HG03175 (cell line): ENCODE data around the gene MAGI3.

Source experiments
- ATAC-seq: cut with Tn5 transposase; IDR thresholded peaks from one replicate; pipeline ENCODE4 v1.9.1; 2021; ENCODE audit warnings: mild to moderate bottlenecking, moderate library complexity; ENCODE audit not compliant: unreplicated experiment

The MAGI3 gene

GRCh38 chr1:113648478-113648877, 258.2 kb downstream of the MAGI3 start:
- ATAC-seq: no peak

- ATAC-seq: no peak
Measured at GRCh38 chr1:113652771-113653170, 262.5 kb downstream of the MAGI3 start.

GRCh38 chr1:113653741-113654140, 263.4 kb downstream of the MAGI3 start:
- ATAC-seq: no peak

DNA sequence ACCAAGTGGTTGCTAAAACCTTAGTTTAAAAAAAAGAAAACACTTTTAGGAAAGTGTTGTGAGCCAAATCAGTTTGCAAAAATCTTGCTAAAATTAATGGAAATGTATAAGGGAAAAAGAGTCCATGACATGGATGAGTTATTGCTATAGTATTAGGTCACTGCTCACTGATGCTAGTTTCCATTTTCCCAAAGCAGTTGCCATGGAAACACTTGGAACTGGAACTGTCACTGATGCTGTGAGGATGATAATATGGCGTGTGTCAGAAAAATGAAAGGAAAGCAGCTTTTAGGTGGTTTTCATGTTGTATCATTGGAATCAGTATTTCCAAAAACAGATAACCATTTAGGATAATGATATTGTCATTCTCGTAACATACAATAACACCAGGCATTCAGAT, 264.6 kb downstream of the MAGI3 start:
- no peak for ATAC-seq

GRCh38 chr1:113657126-113657525, 266.8 kb downstream of the MAGI3 start:
- ATAC-seq: no peak

DNA sequence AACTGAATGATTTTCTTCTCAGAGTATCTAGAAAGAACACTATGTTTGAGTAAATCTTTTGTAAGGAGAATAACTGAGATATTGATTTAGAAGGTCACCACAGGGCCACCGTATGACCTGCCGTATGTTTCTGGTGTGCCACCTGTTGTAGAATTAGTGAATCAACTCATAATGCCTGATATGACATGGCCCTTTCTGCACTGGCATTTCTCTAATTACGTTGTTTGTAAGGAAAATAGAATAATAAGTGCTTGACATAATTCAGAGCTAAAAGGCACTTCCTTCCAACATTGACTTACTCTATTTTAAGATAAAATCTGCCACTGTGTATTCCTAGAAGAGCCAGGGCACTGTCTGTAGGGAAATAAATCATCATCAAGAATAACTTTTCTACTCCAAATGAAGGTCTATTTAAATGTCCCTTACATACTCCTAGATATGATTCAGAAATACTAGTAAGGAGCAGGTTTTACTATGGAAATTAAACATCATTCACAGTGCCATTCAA, 267.3 kb downstream of the MAGI3 start:
- no peak for ATAC-seq

- ATAC-seq: no peak
Measured at GRCh38 chr1:113659035-113659434, 268.7 kb downstream of the MAGI3 start.

- ATAC-seq: no peak
Measured at GRCh38 chr1:113659556-113659955, 269.2 kb downstream of the MAGI3 start.

DNA sequence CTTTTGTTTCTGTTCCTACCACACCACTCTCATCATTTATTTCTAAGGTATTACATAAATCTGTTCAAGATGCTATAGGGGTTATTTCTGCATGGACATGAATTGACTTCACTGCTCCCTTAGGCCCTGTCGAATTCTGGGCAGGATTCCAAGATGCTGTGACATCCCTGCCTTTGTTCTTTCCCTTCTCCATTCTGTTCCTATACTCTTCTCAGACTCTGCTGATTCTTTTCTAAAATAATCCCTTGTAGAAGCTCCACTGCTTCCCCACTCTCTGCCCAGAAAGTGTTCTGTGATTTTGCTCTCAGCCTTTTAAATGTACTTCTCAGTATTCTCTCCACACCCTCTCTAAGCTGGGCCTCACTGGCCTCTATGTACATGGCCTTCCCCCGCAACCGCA, 269.8 kb downstream of the MAGI3 start:
- ATAC-seq: no peak

GRCh38 chr1:113662101-113662500, 271.8 kb downstream of the MAGI3 start:
- ATAC-seq: no peak

DNA sequence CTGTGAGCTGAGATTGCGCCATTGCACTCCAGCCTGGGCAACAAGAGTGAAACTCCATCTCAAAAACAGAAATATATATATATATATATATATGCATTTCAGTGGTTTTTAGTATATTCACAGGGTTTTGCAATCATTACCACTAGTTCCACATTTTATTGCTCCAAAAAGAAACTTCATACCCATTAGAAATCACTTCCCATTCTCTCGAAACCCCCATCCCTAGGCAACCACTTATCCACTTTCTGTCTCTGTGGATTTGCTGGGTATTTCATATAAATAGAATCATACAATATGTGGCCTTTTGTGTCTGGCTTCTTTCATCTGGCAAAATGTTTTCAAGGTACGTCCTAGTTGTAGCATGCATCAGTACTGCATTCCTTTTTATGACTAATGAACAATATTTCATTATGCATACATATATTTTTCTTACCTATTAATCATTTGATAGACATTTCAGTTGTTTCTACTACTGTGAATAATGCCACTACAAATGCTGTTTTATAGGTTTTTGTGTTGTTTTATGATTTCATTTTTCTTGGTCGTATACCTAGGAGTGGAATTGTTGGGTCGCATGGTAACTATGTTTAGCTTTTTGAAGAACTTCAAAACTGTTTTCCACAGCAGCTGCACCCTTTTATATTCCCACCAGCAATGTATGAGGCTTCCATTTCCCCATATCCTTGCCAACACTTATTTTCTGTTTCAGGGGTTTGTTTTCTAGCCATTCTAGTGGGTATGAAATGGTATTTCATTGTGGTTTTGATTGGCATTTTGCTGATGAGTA, 273.0 kb downstream of the MAGI3 start:
- no peak for ATAC-seq

- ATAC-seq: no peak
Measured at GRCh38 chr1:113665071-113665470, 274.8 kb downstream of the MAGI3 start.

GRCh38 chr1:113666126-113666525, 275.8 kb downstream of the MAGI3 start:
- no peak for ATAC-seq

DNA sequence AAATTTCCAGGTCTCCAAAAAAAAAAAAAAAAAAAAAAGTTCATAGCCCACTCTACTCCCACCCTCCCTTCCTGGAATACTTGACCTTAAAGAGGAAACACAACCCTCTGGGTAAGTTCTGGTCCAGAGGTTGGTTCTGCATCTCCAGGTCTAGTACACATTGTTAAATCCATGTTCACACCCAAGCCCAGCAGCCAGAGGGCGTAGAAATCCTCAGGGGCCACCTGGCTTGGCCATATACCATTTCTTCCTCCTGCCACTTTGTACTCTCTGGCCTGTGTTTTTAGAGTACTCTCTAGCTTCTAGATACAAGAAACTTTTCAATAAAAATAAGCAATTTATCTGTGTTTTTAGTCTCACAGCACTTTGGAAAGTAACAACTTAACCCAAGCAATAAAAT, 279.7 kb downstream of the MAGI3 start:
- no peak for ATAC-seq

- ATAC-seq: no peak
Measured at GRCh38 chr1:113670650-113671049, 280.3 kb downstream of the MAGI3 start.

- ATAC-seq: no peak
Measured at GRCh38 chr1:113672491-113672890, 282.2 kb downstream of the MAGI3 start.

GRCh38 chr1:113674591-113674990, 284.3 kb downstream of the MAGI3 start:
- no peak for ATAC-seq

GRCh38 chr1:113675302-113675701, 285.0 kb downstream of the MAGI3 start:
- ATAC-seq: no peak

DNA sequence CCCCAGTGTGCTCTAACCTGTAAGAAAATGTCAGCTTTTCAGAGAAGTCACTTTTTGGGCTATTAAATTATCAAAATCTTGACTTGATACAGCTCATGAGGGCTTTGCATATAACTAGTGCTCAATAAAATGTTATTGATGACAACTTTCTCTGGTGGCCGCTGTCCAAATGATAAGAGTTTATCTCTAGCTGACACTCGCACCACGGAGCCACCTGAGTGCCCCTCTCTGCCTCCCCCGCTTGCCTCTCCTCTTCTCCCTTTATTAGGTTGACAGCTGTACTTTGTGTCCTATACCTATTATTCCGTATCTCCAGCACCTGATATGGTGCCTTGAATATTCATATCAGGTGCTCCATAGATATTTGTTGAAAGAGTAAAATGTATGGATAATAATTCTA, 286.2 kb downstream of the MAGI3 start:
- no peak for ATAC-seq

DNA sequence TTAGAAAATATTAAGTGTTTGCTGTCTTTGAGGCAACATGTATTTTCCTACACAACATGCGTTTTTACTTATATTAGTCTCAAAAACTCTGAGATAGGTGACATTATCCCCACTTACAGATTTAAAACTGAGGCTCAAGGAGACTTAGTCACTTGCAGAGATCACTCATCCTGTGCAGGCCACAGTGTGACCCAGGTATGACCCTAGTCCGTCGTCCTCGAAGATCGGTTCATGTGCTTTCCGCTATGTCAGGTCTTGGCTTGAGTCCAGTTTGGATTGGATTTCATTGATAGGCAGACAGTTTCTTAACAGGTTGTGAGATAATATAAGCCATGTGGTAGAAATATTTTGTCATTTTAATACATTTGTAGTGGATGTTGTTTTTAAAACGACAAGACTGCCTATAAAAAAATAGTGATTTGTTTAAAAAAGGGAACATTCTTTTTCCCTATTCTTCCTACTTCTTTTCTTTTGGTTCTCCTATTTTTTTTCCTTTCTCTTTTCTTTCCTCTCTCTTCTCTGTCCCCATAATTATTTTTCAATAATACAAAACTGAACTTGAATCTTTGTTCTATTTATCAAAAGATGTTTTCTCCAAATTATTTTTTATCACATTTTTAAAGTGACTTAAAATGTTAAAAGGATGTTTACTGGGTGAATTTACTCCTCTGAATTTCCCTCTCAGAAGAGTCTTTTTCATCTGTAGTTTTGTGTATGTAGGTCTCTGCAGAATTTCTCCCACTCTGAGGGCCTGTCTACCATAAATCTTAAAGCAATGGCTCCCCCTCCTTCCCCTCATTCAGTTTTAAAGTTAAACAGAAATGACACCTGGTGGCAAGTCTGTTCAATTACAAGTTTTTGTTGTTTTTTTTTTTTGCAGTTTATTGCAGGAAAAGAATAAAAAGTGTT, 287.2 kb downstream of the MAGI3 start:
- ATAC-seq: no peak

GRCh38 chr1:113678159-113678469, 287.8 kb downstream of the MAGI3 start:
- ATAC-seq: no peak
